Measurements from ENCODE around the gene PDCL3. TPM values are rescaled to one million over a fixed set of nuclear protein-coding genes. Genes with fewer than 3 reads are reported as not detected.

Gene PDCL3
- polyA plus RNA-seq, 1 donor from 2014 or later: 18.5 TPM

DNA sequence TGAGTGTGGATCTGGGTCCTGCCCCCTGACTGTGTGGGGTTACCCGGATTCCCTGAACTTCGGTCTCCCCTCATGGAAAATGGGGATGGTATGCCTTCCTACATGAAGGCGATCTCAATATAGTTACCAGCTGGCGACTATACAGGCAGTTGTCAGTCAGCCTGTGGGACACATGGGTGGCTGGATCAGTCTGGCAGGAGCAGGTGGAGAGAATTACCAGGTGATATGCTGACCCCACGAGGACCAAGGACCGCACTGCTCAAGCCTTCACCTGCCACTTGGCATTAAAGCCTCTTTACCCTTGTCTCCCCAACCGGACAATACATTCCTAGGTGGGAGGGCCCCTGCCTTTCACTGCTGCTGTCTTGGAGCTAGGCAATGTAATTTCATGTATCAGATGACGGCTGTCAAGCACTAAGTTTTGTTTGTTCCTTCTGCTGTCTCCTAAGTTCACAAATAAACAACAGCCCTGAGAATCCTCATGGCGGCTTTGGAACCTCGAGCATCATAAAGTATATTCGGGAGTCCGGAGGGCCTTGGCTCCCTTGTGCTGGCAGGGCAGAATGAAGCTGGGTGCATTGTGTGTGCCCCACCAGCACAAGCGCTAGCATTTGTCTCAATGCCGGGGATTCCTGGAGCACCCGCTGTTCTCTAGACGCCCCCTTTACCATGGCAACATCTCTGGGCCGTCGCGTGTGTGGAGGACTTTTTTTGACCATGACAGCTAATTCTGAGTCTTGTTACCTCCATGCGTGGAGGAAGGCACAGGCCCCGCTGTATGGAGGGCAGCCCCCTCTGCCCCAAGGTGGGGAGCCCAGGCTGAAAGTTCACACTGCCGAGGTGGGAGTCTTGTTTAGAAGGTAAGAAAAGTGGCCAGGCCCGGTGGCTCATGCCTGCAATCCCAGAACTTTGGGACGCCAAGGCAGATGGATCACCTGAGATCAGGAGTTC is 48.6 kb downstream of the PDCL3 start:
- TF ChIP-seq EP300 (conservative IDR thresholded peaks at IDR 0.05; ENCODE audit: poor library complexity, severe bottlenecking): no peak
- no peak for TF ChIP-seq TAF1 (IDR thresholded peaks at IDR 0.05; ENCODE audit: low read depth)
- TF ChIP-seq POLR2AphosphoS5 (IDR thresholded peaks at IDR 0.05): no peak
- no peak for TF ChIP-seq RAD21 (conservative IDR thresholded peaks at IDR 0.05)
- no peak for TF ChIP-seq SMC3 (conservative IDR thresholded peaks at IDR 0.05; ENCODE audit: poor library complexity)
- Histone ChIP-seq H3K4me2 (ENCODE audit: low read length) (no peak overlapping the region), H3K9me3 (ENCODE audit: low read length) (no peaks in the 10 kb centered on the region), H3K27me3 (ENCODE audit: insufficient read depth, low read depth, low read length) (no peaks in the 10 kb centered on the region), H2AFZ (ENCODE audit: low read depth, low read length) (no peak overlapping the region), H3K79me2 (replicated peaks; ENCODE audit: insufficient read depth, low read length) (no peaks in the 10 kb centered on the region), H4K20me1 (ENCODE audit: insufficient read depth) (no peaks in the 10 kb centered on the region), H3K9me2 (ENCODE audit: insufficient read depth, low read length) (no peaks in the 10 kb centered on the region), H3K27ac (ENCODE audit: low read length) (no peak overlapping the region), H3K36me3 (ENCODE audit: insufficient read depth, low read length) (no peaks in the 10 kb centered on the region), H3K9ac (ENCODE audit: low read length) (no peak overlapping the region), H3K4me3 (ENCODE audit: low read length) (no peak overlapping the region), H3F3A (ENCODE audit: insufficient read depth, low read length, poor library complexity, severe bottlenecking) (no peaks in the 10 kb centered on the region)

DNA sequence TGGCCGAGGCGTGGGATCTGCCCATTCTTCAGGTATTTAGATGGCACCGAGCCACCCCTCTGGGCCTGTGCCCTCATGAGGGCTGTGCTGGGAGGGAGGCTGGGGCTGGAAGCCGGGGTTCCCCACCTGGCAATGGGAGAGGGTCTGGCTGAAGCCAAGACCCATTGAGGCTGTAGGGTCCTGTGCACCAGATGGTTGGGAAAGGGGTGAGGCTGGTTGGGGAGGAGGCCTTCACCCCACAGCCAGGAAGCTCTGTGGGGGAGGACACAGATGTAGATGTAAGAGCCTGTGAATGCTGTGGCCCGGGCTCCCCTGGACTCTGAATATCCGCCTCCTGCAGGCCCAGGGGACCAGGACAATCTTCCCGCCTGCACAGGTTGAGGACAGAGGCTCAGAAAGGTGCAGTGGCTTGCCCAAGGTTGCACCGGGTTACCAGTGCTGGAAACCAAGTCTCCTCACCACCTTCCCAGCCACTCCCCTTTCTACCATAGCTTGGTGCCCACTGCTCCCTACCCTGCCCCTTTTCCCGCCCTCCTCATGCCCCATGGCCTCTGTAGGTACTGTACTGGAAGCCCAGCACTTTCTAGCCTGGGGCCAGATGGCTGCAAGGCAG is 49.7 kb downstream of the PDCL3 start:
- no peaks in the 10 kb centered on the region for H3K9me3 ChIP-seq (ENCODE audit: low read length)
- no peaks in the 10 kb centered on the region for H3K27me3 ChIP-seq (ENCODE audit: insufficient read depth, low read depth, low read length)
- no peak overlapping the region for H3K9ac ChIP-seq (ENCODE audit: low read length)
- H3K9me2 ChIP-seq (ENCODE audit: insufficient read depth, low read length): no peaks in the 10 kb centered on the region
- no peak overlapping the region for H3K4me2 ChIP-seq (ENCODE audit: low read length)
- H4K20me1 ChIP-seq (ENCODE audit: insufficient read depth): no peaks in the 10 kb centered on the region
- H3F3A ChIP-seq (ENCODE audit: insufficient read depth, low read length, poor library complexity, severe bottlenecking): no peaks in the 10 kb centered on the region
- H3K4me3 ChIP-seq (ENCODE audit: low read length): no peak overlapping the region
- no peaks in the 10 kb centered on the region for H3K79me2 ChIP-seq (replicated peaks; ENCODE audit: insufficient read depth, low read length)
- no peaks in the 10 kb centered on the region for H3K36me3 ChIP-seq (ENCODE audit: insufficient read depth, low read length)
- no peak for TF ChIP-seq EP300 (conservative IDR thresholded peaks at IDR 0.05; ENCODE audit: poor library complexity, severe bottlenecking)
- TF ChIP-seq, protein P1, sequence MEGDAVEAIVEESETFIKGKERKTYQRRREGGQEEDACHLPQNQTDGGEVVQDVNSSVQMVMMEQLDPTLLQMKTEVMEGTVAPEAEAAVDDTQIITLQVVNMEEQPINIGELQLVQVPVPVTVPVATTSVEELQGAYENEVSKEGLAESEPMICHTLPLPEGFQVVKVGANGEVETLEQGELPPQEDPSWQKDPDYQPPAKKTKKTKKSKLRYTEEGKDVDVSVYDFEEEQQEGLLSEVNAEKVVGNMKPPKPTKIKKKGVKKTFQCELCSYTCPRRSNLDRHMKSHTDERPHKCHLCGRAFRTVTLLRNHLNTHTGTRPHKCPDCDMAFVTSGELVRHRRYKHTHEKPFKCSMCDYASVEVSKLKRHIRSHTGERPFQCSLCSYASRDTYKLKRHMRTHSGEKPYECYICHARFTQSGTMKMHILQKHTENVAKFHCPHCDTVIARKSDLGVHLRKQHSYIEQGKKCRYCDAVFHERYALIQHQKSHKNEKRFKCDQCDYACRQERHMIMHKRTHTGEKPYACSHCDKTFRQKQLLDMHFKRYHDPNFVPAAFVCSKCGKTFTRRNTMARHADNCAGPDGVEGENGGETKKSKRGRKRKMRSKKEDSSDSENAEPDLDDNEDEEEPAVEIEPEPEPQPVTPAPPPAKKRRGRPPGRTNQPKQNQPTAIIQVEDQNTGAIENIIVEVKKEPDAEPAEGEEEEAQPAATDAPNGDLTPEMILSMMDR (IDR thresholded peaks at IDR 0.05; ENCODE audit: poor library complexity, severe bottlenecking): no peak
- TF ChIP-seq POLR2AphosphoS5 (IDR thresholded peaks at IDR 0.05): no peak
- TF ChIP-seq RAD21 (conservative IDR thresholded peaks at IDR 0.05): no peak
- TF ChIP-seq EZH2 (IDR thresholded peaks at IDR 0.05; ENCODE audit: borderline replicate concordance, insufficient read depth, low read length, poor library complexity, severe bottlenecking): no peak
- TF ChIP-seq, protein P2, sequence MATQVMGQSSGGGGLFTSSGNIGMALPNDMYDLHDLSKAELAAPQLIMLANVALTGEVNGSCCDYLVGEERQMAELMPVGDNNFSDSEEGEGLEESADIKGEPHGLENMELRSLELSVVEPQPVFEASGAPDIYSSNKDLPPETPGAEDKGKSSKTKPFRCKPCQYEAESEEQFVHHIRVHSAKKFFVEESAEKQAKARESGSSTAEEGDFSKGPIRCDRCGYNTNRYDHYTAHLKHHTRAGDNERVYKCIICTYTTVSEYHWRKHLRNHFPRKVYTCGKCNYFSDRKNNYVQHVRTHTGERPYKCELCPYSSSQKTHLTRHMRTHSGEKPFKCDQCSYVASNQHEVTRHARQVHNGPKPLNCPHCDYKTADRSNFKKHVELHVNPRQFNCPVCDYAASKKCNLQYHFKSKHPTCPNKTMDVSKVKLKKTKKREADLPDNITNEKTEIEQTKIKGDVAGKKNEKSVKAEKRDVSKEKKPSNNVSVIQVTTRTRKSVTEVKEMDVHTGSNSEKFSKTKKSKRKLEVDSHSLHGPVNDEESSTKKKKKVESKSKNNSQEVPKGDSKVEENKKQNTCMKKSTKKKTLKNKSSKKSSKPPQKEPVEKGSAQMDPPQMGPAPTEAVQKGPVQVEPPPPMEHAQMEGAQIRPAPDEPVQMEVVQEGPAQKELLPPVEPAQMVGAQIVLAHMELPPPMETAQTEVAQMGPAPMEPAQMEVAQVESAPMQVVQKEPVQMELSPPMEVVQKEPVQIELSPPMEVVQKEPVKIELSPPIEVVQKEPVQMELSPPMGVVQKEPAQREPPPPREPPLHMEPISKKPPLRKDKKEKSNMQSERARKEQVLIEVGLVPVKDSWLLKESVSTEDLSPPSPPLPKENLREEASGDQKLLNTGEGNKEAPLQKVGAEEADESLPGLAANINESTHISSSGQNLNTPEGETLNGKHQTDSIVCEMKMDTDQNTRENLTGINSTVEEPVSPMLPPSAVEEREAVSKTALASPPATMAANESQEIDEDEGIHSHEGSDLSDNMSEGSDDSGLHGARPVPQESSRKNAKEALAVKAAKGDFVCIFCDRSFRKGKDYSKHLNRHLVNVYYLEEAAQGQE (IDR thresholded peaks at IDR 0.05; ENCODE audit: borderline replicate concordance): no peak
- no peak overlapping the region for H2AFZ ChIP-seq (ENCODE audit: low read depth, low read length)
- H3K27ac ChIP-seq (ENCODE audit: low read length): no peak overlapping the region
